ENCODE data around the gene PTPRD. TPM values are rescaled to one million over a fixed set of nuclear protein-coding genes. Genes with fewer than 3 reads are reported as not detected.

Gene PTPRD
- total RNA-seq, 1 donor from 2014 or later = 0.05 TPM

GRCh38 chr9:8883321-8883720, 1729.5 kb downstream of the PTPRD start:
- DNase-seq (ENCODE audit: low spot score) = no peak
- H3K27me3 Mint-ChIP-seq (ENCODE audit: insufficient read depth) = no peaks in the 10 kb centered on the region
- no peak overlapping the region for H3K27ac Mint-ChIP-seq
- H3K9me3 Mint-ChIP-seq = no peaks in the 10 kb centered on the region
- intact Hi-C loops (cut with micrococcal nuclease) = no loop called here
- no peak overlapping the region for H3K4me3 Mint-ChIP-seq
- no peaks in the 10 kb centered on the region for H3K4me1 Mint-ChIP-seq (ENCODE audit: low read depth)
- no peaks in the 10 kb centered on the region for H3K36me3 Mint-ChIP-seq (ENCODE audit: low read depth)

- Mint-ChIP-seq H3K4me3 (no peak overlapping the region), H3K27me3 (ENCODE audit: insufficient read depth) (no peaks in the 10 kb centered on the region), H3K4me1 (ENCODE audit: low read depth) (no peaks in the 10 kb centered on the region), H3K36me3 (ENCODE audit: low read depth) (no peaks in the 10 kb centered on the region), H3K27ac (no peak overlapping the region), H3K9me3 (no peaks in the 10 kb centered on the region)
- no peak for DNase-seq (ENCODE audit: low spot score)
- intact Hi-C loops (cut with micrococcal nuclease) = no loop called here
Measured at GRCh38 chr9:8880060-8880459, 1732.7 kb downstream of the PTPRD start.

DNA sequence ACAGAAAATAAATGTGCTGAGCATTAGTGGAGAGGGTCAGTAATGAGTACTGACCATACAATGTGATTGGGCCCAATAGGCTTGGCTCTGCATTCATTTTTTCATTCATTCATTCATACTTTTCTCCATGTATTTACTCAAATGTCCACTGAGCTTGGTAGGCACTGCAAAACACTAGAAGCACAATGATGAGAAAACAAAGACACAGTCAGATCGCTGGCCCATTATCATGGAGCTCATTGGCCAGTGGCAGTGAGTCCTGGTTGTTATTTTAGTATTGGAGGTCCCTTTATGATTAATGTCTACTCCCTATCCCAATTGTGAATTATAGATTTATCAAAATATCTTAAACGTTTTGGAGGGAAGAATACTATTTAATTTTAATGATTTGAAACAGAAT, 1733.5 kb downstream of the PTPRD start:
- intact Hi-C loops (cut with micrococcal nuclease) = no loop called here
- H3K27ac Mint-ChIP-seq = no peak overlapping the region
- H3K4me1 Mint-ChIP-seq (ENCODE audit: low read depth) = no peaks in the 10 kb centered on the region
- H3K9me3 Mint-ChIP-seq = no peaks in the 10 kb centered on the region
- H3K4me3 Mint-ChIP-seq = no peak overlapping the region
- H3K36me3 Mint-ChIP-seq (ENCODE audit: low read depth) = no peaks in the 10 kb centered on the region
- DNase-seq (ENCODE audit: low spot score) = no peak
- H3K27me3 Mint-ChIP-seq (ENCODE audit: insufficient read depth) = no peaks in the 10 kb centered on the region

DNA sequence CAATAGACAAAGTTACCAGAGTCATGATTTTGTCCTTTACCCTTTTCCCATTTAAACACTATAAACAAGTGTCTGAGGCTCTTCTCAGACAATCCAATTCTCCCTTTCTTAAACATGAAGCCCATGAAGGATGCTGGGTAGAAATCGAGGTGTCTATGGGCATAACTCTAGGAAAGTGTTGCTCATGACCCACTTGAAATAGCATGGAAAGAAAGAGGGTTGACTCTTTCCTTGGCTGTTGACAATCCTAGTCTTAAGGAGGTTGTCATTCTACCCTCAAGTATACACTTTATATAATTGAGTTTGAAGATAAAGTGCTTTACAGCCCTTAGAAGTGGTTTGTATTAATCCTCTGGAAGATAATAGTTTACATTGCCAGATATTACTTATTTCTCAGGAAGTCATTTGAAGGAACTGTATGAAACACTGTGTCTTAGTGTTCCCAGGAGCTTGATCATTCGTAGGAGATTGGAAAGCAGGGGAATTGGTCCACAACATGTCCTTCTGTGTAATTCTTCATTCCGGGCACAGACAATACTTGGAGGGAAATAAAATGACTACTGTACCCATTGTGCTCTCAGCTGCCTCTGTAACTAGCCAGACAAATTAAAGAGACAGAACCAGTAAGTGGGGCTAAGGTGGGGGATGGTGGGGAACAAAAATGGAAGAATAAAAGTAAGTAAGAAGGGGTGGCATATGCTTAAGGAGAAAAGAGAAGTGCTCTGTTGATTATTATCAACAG, 1734.9 kb downstream of the PTPRD start:
- no peak overlapping the region for H3K27ac Mint-ChIP-seq
- H3K36me3 Mint-ChIP-seq (ENCODE audit: low read depth) = no peaks in the 10 kb centered on the region
- no peaks in the 10 kb centered on the region for H3K9me3 Mint-ChIP-seq
- no peaks in the 10 kb centered on the region for H3K27me3 Mint-ChIP-seq (ENCODE audit: insufficient read depth)
- no peak for DNase-seq (ENCODE audit: low spot score)
- H3K4me3 Mint-ChIP-seq = no peak overlapping the region
- no peaks in the 10 kb centered on the region for H3K4me1 Mint-ChIP-seq (ENCODE audit: low read depth)
- intact Hi-C loops (cut with micrococcal nuclease) = no loop called here

GRCh38 chr9:8876303-8876702, 1736.5 kb downstream of the PTPRD start:
- no peaks in the 10 kb centered on the region for H3K27me3 Mint-ChIP-seq (ENCODE audit: insufficient read depth)
- no peaks in the 10 kb centered on the region for H3K36me3 Mint-ChIP-seq (ENCODE audit: low read depth)
- no peak overlapping the region for H3K27ac Mint-ChIP-seq
- no peak for DNase-seq (ENCODE audit: low spot score)
- intact Hi-C loops (cut with micrococcal nuclease) = no loop called here
- H3K4me1 Mint-ChIP-seq (ENCODE audit: low read depth) = no peaks in the 10 kb centered on the region
- no peak overlapping the region for H3K4me3 Mint-ChIP-seq
- no peaks in the 10 kb centered on the region for H3K9me3 Mint-ChIP-seq

DNA sequence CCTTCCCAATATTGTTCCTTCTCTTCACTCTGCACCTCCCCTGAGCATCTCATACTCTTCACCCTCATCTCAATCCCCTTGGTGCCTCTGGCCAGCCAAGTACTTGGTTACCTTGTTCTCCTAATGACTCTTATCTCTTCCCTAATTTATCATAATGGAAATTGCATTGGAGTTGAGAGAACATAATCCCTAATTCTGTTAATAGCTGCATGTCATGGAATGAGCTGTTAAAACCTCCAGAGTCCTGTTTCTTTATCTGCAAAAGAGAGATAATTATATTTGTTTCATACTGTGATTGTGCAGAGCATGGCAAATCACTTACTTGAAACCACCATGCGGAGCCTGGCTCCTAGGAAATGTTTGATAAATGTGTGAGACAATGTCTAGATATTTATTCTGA, 1738.3 kb downstream of the PTPRD start:
- H3K27ac Mint-ChIP-seq = no peak overlapping the region
- H3K4me1 Mint-ChIP-seq (ENCODE audit: low read depth) = no peaks in the 10 kb centered on the region
- H3K27me3 Mint-ChIP-seq (ENCODE audit: insufficient read depth) = no peaks in the 10 kb centered on the region
- H3K36me3 Mint-ChIP-seq (ENCODE audit: low read depth) = no peaks in the 10 kb centered on the region
- no peak overlapping the region for H3K4me3 Mint-ChIP-seq
- H3K9me3 Mint-ChIP-seq = no peaks in the 10 kb centered on the region
- DNase-seq (ENCODE audit: low spot score) = no peak
- intact Hi-C loops (cut with micrococcal nuclease) = no loop called here

DNA sequence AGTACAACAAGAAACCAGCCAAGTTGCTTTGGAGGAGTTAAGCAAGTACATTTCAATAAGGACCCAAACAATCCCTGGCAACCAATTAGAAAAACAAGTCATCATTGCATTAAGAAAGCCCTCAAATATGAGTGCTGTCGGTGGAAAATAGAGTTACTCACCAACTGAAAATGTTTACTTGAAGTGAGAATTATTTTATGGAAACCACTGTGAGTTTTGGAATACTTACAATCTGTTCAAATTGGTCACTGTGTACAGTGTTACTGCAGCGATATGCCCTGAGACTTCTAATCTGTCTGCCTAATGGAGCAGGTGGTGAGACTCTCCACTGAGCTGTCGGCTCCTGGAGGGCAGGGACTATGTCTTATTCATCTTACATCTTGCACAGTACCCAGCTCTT, 1740.0 kb downstream of the PTPRD start:
- intact Hi-C loops (cut with micrococcal nuclease) = no loop called here
- Mint-ChIP-seq H3K27ac (no peak overlapping the region), H3K4me3 (no peak overlapping the region), H3K9me3 (no peaks in the 10 kb centered on the region), H3K4me1 (ENCODE audit: low read depth) (no peaks in the 10 kb centered on the region), H3K36me3 (ENCODE audit: low read depth) (no peaks in the 10 kb centered on the region), H3K27me3 (ENCODE audit: insufficient read depth) (no peaks in the 10 kb centered on the region)
- DNase-seq (ENCODE audit: low spot score) = no peak

GRCh38 chr9:8871796-8872445, 1740.9 kb downstream of the PTPRD start:
- Mint-ChIP-seq H3K27ac (no peak overlapping the region), H3K4me1 (ENCODE audit: low read depth) (no peaks in the 10 kb centered on the region), H3K4me3 (no peak overlapping the region), H3K9me3 (no peaks in the 10 kb centered on the region), H3K36me3 (ENCODE audit: low read depth) (no peaks in the 10 kb centered on the region), H3K27me3 (ENCODE audit: insufficient read depth) (no peaks in the 10 kb centered on the region)
- intact Hi-C loops (cut with micrococcal nuclease) = no loop called here
- no peak for DNase-seq (ENCODE audit: low spot score)

DNA sequence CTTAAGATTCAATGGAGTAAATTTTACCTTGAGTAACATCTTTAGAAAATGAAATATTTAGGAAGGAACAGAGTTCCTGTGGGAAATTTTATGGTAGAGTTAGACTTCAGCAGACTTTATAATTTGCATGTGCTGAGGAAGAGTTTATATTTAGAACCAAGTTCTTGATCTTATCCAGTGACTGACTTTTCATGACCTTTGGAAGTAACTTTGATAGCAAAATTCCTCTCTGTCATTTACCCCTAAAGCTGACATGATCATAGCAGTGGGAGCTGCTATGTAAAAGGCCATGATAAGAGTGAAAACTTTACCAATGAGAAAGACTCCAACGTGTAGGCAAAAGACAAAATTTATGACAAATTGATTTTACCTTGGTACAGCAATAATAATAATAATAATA, 1741.4 kb downstream of the PTPRD start:
- no peak overlapping the region for H3K4me3 Mint-ChIP-seq
- intact Hi-C loops (cut with micrococcal nuclease) = no loop called here
- H3K4me1 Mint-ChIP-seq (ENCODE audit: low read depth) = no peaks in the 10 kb centered on the region
- H3K27me3 Mint-ChIP-seq (ENCODE audit: insufficient read depth) = no peaks in the 10 kb centered on the region
- no peaks in the 10 kb centered on the region for H3K9me3 Mint-ChIP-seq
- no peak overlapping the region for H3K27ac Mint-ChIP-seq
- H3K36me3 Mint-ChIP-seq (ENCODE audit: low read depth) = no peaks in the 10 kb centered on the region
- no peak for DNase-seq (ENCODE audit: low spot score)

DNA sequence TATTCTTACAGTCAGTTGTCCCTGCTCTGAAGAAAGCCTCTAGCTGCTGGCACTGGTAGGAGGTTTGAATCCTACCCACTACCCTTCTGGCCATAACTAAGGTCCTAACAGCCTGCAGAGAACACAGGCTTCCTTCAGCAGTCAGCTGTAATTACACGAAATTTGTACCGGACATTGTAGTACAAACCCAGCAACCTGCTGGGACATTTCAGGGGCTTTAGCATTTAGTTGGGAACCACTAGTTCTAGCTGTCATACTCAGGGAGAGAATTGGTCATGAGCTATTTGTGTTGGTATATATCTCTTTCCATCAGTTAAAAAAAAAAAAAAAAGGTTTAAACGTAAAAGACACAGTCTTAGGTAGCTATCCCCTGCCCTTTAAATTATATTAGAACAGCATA, 1743.0 kb downstream of the PTPRD start:
- no peaks in the 10 kb centered on the region for H3K4me1 Mint-ChIP-seq (ENCODE audit: low read depth)
- DNase-seq (ENCODE audit: low spot score) = no peak
- no peaks in the 10 kb centered on the region for H3K9me3 Mint-ChIP-seq
- no peak overlapping the region for H3K4me3 Mint-ChIP-seq
- no peaks in the 10 kb centered on the region for H3K36me3 Mint-ChIP-seq (ENCODE audit: low read depth)
- no peak overlapping the region for H3K27ac Mint-ChIP-seq
- no peaks in the 10 kb centered on the region for H3K27me3 Mint-ChIP-seq (ENCODE audit: insufficient read depth)
- intact Hi-C loops (cut with micrococcal nuclease) = no loop called here

DNA sequence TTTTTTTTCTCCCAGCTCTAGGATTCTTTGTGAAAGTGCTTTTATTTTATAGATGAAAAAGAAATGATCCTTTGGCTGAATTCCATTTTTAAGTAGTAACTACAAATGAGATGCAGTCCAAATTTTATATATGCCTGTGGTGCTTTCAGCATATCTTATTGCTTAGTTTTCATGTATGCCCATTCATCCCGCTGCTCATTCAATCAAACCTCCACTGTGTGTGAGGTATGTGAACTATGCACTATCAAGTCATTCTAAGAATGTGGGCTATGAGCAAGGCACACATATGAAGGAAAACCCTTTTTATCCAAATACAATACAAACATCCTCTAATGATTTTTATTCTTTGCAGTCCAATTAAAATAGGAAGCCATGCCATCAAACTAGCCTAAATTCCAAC, 1744.2 kb downstream of the PTPRD start:
- H3K27me3 Mint-ChIP-seq (ENCODE audit: insufficient read depth) = no peaks in the 10 kb centered on the region
- H3K4me3 Mint-ChIP-seq = no peak overlapping the region
- no peaks in the 10 kb centered on the region for H3K36me3 Mint-ChIP-seq (ENCODE audit: low read depth)
- H3K27ac Mint-ChIP-seq = no peak overlapping the region
- intact Hi-C loops (cut with micrococcal nuclease) = no loop called here
- no peak for DNase-seq (ENCODE audit: low spot score)
- H3K9me3 Mint-ChIP-seq = no peaks in the 10 kb centered on the region
- H3K4me1 Mint-ChIP-seq (ENCODE audit: low read depth) = no peaks in the 10 kb centered on the region

- DNase-seq (ENCODE audit: low spot score) = no peak
- Mint-ChIP-seq H3K9me3 (no peaks in the 10 kb centered on the region), H3K4me1 (ENCODE audit: low read depth) (no peaks in the 10 kb centered on the region), H3K27ac (no peak overlapping the region), H3K36me3 (ENCODE audit: low read depth) (no peaks in the 10 kb centered on the region), H3K4me3 (no peak overlapping the region), H3K27me3 (ENCODE audit: insufficient read depth) (peaks cover 2% of the 10 kb centered on the region)
- intact Hi-C loops (cut with micrococcal nuclease) = no loop called here
Measured at GRCh38 chr9:8867148-8867547, 1745.7 kb downstream of the PTPRD start.

- H3K36me3 Mint-ChIP-seq (ENCODE audit: low read depth) = no peaks in the 10 kb centered on the region
- H3K9me3 Mint-ChIP-seq = no peaks in the 10 kb centered on the region
- no peak for DNase-seq (ENCODE audit: low spot score)
- H3K27ac Mint-ChIP-seq = no peak overlapping the region
- intact Hi-C loops (cut with micrococcal nuclease) = no loop called here
- H3K4me1 Mint-ChIP-seq (ENCODE audit: low read depth) = no peaks in the 10 kb centered on the region
- H3K27me3 Mint-ChIP-seq (ENCODE audit: insufficient read depth) = peaks cover 9% of the 10 kb centered on the region
- no peak overlapping the region for H3K4me3 Mint-ChIP-seq
Measured at GRCh38 chr9:8864545-8864896, 1748.3 kb downstream of the PTPRD start.
